Measurements from ENCODE around the gene ZNF83.
"Not testable (repeated sequence)": the region's sequence is repeated elsewhere in the genome, so short reads cannot be mapped to it uniquely, and the experiment has no call there.

The ZNF83 gene

GRCh38 chr19:52637718-52638585 is at the start of gene ZNF83:
ZNF83 (minus strand) TSS chr19:52638355.
- DNase-seq: peak; percentile 96

DNA sequence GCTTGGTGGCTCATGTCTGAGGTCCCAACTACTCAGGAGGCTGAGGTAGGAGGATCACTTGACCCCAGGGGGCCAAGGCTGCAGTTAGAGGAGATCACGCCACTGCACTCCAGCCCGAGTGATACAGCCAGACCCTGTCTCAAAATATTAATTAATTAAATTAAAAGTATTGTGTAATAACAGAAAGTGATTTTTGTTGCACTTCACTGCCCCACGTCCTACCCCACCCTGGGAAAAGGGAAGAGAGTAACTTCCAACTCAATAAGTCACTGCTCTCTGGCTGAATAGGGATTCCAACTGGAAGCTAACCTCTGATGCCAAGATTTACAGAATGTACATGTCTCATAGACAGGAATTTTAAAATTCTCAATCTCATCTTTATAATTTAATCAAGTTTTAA is 49.5 kb upstream of the ZNF83 start:
- no peak for DNase-seq

- no peak for DNase-seq
These were observed 47.7 kb upstream of the ZNF83 start for GRCh38 chr19:52685811-52686210.

DNA sequence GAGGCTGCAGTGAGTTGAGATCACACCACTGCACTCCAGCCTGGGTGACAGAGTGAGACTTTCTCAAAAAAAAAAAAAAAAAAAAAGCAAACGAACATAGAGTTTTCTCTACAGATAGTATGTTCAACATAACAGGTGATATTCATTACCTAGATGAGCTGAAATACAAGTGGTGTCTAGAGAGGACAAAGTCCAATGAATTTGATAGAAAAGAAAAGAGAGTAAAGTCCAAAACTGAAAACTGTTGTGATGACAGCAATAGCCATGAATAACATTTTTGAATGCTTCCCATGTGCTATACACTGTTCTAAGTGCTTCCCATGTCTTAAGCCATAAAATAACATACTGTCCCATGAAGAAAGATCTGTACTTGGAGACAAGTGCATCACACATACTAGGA is 43.1 kb upstream of the ZNF83 start:
- not testable (repeated sequence) for DNase-seq

DNA sequence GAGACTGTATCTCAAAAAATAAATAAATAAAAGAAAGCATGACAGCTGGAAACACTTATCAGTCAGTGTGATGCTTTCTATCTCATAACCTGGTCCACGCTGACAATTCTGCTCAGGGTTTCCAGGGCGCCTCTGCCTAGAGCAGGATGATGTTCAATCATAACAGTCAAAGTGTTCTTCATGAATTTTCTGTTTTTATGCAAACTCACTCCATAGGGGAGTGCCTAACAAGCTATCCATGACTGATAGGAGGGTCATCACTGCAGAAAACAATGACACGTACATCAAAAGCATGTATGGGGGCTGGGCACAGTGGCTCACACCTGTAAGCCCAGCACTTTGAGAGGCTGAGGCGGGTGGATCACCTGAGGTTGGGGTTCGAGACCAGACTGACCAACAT is 41.4 kb upstream of the ZNF83 start:
- DNase-seq: no peak

DNA sequence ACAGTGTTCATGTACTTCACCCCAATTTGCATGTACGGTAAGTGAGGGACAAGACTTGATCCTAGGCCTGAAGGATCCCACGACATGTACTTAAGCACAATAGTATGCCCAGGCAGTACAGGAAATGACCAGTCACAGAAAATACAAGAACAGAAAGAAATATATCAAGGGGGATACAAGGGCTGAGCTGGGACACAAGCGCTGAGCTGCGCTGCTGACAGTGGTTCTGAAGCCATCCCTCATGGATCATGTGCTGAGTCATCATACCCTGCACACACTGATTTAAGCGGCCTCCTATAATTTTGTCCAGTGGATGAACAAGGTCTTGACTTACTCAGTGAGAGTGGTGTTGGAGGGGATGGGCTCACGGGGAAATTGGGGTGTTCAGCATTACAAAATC is 37.1 kb upstream of the ZNF83 start:
- not testable (repeated sequence) for DNase-seq

DNA sequence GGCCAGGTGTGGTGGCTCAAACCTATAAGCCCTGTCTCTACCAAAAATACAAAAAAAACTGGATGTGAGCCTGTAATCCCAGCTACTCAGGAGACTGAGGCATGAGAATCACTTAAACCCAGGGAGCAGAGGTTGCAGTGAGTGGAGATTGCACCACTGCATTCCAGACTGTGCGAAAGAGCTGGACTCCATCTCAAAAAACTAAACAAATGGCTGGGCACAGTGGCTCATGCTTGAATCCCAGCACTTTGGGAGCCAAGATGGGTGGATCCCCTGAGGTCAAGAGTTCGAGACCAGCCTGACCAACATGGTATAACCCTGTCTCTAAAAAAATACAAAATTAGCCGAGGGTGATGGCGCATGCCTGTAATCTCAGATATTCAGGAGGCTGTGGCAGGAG is 34.9 kb upstream of the ZNF83 start:
- no peak for DNase-seq

DNA sequence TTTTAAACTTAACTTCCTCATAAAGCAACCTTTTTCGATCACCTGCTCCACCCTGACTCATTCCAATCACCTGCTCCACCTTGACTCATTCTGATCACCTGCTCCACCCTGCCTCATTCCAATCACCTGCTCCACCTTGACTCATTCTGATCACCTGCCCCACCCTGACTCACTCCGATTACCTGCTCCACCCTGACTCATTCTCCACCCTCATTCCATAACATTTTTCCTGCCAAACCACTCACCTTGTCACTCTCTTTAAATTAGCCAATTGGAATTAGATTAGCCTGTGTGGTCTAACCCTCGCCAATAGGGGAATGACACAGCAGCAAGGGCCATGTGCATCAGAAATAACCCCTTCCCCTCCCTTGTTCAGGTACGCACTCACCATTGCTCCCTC is 31.9 kb upstream of the ZNF83 start:
- no peak for DNase-seq

DNA sequence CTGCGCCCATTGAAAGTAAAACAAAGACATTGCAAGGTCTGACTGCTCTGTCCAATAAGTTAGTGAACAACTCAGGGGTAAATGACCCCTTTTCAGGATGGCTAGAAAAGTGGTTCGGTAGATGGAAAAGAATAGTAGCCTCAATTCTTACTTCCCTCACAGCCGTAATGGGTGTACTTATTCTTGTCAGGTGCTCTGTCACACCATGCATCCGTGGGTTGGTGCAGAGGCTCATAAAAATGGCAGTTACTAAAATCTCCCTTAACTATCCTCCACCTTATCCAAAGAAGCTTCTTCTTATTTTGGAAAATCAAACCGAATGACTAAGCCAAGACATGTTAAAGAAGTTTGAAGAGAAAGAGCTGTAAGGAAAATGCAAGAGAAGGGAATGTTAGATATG is 31.4 kb upstream of the ZNF83 start:
- no peak for DNase-seq

DNA sequence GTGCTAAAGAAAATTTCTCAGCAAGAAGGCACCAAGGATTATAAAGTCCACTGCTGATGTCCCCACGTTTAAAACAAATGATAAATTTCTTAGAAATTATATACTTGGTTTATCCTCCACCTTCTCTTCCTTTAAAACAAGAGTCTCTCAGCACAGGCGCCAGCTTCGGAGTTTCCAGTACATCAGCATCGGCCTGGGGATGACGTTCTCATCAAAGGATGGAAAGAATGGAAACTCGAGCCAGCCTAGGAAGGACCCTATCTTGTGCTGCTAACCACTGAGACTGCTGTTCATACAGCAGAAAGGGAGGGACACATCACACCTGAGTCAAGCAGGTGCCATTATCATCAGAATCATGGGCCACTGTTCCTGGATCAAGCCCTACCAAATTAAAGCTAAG is 29.8 kb upstream of the ZNF83 start:
- no peak for DNase-seq

- DNase-seq: no peak
These were observed 28.4 kb upstream of the ZNF83 start for GRCh38 chr19:52666506-52666905.

- DNase-seq: no peak
These were observed 27.4 kb upstream of the ZNF83 start for GRCh38 chr19:52665529-52665928.

DNA sequence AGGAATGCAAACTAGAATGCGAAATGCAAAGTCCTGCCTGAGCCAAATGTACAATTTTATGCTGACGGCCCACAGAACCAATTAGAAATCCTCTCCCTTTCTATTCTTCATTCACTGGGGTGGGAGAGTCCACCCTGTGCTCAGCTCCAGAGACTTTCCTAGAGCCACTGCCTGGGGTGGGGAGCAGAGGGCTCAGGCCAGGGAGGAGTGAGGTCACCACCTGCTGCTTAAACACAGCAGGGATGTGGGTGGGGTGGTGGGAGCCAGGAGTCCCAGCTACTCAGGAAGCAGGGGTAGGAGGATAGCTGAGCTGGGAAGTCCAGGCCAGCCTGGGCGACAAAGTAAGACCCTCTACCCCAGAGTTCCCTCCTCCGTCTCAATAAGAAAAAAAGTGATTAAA is 26.9 kb upstream of the ZNF83 start:
- no peak for DNase-seq

DNA sequence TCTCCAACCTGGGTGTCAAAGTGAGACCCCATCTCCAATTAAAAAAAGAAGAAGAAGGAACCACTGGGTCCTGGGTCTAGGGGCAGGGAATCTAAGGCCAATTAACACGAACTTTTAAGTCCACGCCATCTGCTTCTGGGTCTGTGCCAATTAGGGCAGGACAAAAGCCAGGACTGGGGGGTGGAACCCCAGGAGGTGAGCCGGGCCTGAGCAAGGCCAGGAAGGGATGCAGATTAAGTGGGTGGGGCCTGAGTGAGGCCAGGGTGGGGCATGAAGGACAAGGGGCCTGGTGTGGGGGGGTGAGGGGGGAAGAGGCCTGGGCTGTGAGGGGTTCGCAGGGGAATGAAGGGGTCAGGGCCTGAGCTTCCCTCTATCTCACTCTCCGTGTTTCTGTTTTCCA is 26.3 kb upstream of the ZNF83 start:
- no peak for DNase-seq

DNA sequence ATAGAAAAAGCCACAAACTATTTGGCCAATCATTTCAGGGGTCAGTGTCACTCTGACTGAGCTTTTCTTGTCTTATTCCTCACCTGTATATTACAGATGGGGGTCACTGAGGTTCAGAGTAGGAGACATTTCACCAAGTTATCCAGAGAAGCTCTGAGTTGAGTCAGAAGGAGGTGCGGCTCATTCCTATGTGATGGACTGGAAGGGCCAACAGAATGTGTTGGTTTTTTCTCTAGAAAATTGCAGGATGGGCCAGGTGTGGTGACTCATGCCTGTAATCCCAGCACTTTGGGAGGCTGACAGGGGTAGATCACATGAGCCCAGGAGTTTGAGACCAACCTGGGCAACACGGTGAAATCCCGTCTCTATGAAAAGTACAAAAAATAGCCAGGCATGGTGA is 24.5 kb upstream of the ZNF83 start:
- no peak for DNase-seq

DNA sequence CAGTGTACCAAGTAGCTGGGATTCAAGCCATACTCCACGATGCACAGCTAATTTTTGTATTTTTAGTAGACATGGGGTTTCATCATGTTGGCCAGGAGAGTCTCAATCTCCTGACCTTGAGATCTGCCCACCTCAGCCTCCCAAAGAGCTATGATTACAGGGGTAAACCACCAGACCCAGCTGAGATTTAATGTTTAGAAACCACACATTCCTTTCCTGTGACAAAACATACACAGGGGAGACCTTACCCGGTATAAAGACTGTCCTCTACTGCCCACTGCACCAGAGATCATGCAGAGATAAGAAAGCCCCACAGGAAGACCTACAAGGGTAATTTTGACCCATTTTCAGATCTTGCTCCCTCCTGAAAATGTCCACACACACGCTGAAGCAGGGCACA is 22.8 kb upstream of the ZNF83 start:
- no peak for DNase-seq

GRCh38 chr19:52659013-52659412 is 20.9 kb upstream of the ZNF83 start:
- DNase-seq: no peak

DNA sequence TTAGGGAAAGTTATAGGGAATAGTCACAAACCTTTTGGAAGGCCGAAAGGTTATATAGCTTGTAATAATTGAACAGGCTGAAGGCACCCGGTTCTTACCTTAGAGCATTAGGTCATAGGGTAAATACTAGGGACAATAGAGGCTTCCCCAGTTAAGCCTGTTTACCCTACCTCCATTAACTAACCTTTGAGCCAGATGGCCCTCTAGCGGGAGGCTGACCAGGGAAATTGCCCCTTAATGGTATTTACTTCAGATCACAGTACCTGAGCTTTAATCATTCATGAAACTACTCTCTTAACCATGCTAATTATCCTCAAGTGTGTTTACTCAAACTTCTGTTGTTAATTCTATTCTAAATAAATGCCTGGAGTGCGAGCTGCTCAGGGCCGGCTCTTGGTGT is 20.4 kb upstream of the ZNF83 start:
- no peak for DNase-seq

GRCh38 chr19:52653161-52653560 is 15.0 kb upstream of the ZNF83 start:
- DNase-seq: no peak

DNA sequence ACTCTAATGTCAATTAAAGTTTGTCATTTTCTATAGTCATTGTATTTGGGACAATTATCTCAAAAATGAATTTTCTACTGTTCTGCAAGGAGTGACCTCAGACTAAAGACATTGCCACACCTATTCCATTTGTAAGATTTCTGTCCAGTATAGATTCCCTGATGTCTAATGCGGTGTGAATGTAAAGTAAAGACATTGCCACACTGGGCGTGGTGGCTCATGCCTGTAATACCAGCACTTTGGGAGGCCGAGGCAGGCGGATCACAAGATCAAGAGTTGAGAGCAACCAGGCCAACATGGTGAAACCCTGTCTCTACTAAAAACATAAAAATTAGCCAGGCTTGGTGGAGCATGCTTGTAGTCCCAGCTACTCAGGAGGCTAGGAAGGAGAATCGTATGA is 13.8 kb upstream of the ZNF83 start:
- DNase-seq: no peak

DNA sequence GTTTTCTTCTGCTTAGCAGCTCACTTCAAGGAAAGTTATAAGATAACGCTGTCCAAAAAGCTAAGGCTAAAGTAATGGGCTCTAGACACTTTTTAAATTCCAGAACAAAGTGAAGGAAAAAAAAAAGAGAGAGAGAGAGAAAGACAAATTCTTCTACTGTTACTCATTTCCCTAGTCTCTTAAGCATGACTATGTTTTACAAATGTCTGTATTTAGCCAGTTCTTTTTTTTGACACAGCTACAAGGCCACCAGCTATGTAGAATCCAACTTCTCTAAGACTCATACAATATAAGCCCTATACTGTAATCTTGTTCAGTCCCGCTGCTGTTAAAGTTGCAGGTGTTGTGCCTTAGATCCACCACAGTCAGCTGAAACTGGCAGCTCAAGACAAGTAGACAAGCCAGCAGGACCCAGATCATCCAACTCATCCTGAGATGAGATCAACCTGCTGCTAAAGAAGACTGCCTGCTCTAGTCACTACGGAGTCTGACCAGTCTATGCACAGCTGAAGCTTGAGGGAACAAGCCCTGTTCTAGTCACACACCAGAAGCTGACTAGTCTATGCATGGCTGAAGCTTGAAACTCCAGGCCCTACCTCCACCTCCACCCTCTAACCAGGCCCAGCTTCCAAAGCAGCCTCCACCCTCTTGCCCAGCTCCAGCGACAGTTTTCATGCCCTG is 10.3 kb upstream of the ZNF83 start:
- no peak for DNase-seq

DNA sequence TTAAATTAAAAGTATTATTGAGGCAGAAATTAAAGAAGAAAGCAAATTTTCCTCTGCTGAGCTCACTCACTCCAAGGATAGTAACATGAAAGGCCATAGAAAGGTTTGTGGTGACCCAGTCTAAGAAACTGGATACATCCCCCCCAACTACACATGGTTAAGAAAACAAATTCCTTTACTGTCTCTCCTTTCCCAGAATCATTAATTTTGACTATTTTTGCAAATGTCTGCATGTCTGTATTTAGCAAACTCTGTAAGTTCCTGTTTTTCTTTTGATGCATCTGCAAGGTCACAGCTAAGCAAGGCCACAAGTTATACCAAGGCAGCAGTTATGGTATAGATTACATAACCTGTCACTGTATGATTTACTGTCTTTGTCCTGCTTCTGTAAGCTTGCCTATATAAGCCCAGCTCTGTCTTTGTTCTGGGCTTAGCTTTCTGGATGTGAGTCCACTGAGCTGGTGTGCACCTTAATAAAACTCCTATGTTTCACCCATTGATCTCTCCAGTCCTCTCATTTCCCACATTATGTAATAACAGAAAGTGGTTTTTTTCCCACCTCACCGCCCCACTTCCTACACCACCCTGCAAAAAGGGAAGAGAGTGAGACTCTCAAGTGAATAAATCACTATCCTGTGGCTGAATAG is 8.5 kb upstream of the ZNF83 start:
- no peak for DNase-seq

GRCh38 chr19:52640916-52641315 is 2.8 kb upstream of the ZNF83 start:
- DNase-seq: no peak

GRCh38 chr19:52639996-52640395 is 1.8 kb upstream of the ZNF83 start:
- DNase-seq: no peak

Measured in activated CD4-positive, alpha-beta T cell treated with anti-CD3 and anti-CD28 coated beads, Interleukin-2, Interleukin-6, amounts not matched to agents 100 ng/mL and 50 ng/mL, durations not matched to agents 16 hours and 8 hours (primary cell).